ENCODE measurements around the gene CCNL2. TPM values are rescaled to one million over a fixed set of nuclear protein-coding genes. Genes with fewer than 3 reads are reported as not detected.

CCNL2 gene
- total and polyA plus RNA-seq, 2 donors (not counting 1 experiment from before 2014, with no cell fraction given): 263 to 347 TPM

DNA sequence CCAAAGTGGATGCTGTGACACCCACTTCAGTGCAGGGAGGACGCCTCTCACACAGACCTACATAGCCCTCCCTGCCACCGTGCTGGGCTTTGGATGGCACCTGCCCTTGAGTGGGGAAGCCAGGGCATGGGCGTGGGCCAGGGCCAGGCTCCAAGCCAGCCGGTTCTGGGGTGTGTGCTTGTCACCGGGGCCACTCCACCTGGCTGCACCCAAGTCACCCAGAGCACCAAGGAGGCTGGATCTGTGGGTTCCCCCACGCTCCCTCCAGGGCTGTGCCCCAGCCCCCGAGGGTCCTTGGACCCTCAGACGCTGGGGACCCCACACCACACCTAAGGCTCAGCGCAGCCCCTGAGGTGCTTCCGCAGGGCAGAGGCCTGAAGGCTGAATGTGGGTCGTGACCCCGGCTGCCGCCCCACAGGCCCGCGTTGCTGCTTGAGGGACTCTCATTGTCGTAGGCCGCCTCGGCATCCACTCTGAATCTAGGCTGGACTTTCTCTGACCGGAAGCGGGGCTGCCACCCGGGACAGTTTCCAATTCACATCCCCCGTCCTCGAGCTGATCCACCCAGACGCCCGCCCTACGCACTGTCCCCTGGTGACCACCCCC is 42.2 kb downstream of the CCNL2 start:
- H3K9ac ChIP-seq (ENCODE audit: low read length): no peak overlapping the region
- CTCF ChIA-PET: interaction anchor here (0.9 kb wide), 1 partner anchor 15 kb away, joined by 3 read pairs; no protein-coding TSS in a partner anchor
- H3K4me1 ChIP-seq (ENCODE audit: control insufficient read depth in 2 of 2, insufficient read depth in 2 of 2, low read length in 2 of 2): peaks cover 36 to 39% of the 10 kb centered on the region in 2 donors
- H3K27ac Mint-ChIP-seq: no peak overlapping the region
- no peak overlapping the region for H3K27ac ChIP-seq (ENCODE audit: low read length in 2 of 2)
- intact Hi-C loops (cut with micrococcal nuclease): no loop called here
- peaks cover 4% of the 10 kb centered on the region for H4K20me1 ChIP-seq (ENCODE audit: control insufficient read depth, insufficient read depth, low read length, poor library complexity, severe bottlenecking)
- peaks cover 0 to 13% (median 0%) of the 10 kb centered on the region in 3 donors for H3K9me3 ChIP-seq (ENCODE audit: control extremely low read depth in 1 of 3, control insufficient read depth in 2 of 3, insufficient read depth in 1 of 3, low read length in 2 of 3)
- POLR2A ChIA-PET: interaction anchor here (0.6 kb wide), 1 partner anchor 699 kb away, joined by 3 read pairs; no protein-coding TSS in a partner anchor
- peaks cover 23% of the 10 kb centered on the region for H3K4me1 Mint-ChIP-seq
- DNase-seq (no peak), ATAC-seq (ENCODE audit: low read depth) (no peak)
- TF ChIP-seq, protein P1, sequence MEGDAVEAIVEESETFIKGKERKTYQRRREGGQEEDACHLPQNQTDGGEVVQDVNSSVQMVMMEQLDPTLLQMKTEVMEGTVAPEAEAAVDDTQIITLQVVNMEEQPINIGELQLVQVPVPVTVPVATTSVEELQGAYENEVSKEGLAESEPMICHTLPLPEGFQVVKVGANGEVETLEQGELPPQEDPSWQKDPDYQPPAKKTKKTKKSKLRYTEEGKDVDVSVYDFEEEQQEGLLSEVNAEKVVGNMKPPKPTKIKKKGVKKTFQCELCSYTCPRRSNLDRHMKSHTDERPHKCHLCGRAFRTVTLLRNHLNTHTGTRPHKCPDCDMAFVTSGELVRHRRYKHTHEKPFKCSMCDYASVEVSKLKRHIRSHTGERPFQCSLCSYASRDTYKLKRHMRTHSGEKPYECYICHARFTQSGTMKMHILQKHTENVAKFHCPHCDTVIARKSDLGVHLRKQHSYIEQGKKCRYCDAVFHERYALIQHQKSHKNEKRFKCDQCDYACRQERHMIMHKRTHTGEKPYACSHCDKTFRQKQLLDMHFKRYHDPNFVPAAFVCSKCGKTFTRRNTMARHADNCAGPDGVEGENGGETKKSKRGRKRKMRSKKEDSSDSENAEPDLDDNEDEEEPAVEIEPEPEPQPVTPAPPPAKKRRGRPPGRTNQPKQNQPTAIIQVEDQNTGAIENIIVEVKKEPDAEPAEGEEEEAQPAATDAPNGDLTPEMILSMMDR (IDR thresholded peaks at IDR 0.05): no peak
- no peak for TF ChIP-seq EZH2 (IDR thresholded peaks at IDR 0.05; ENCODE audit: borderline replicate concordance, insufficient read depth, low read depth, low read length, poor library complexity, severe bottlenecking)
- no peaks in the 10 kb centered on the region for H3K36me3 ChIP-seq (replicated peaks in 1 of 2; ENCODE audit: control extremely low read depth in 1 of 2, control insufficient read depth in 1 of 2, extremely low read depth in 1 of 2, insufficient read depth in 2 of 2, low read length in 1 of 2)
- no peaks in the 10 kb centered on the region for H3K9me3 Mint-ChIP-seq (ENCODE audit: insufficient read depth)
- no peak overlapping the region for H2AFZ ChIP-seq (ENCODE audit: insufficient read depth, low read depth, low read length, poor library complexity, severe bottlenecking)
- no peak overlapping the region for H3K4me3 Mint-ChIP-seq
- H3K79me2 ChIP-seq (ENCODE audit: control insufficient read depth, insufficient read depth, low read length): no peaks in the 10 kb centered on the region
- no peak overlapping the region for H3K4me3 ChIP-seq (ENCODE audit: control extremely low read depth in 1 of 5, extremely low read depth in 1 of 5, insufficient read depth in 1 of 5, low read depth in 2 of 5, low read length in 4 of 5)
- WGBS (ENCODE audit: insufficient coverage): 71% methylated on average over 23 of the region's 26 CpGs
- peaks cover 0 to 71% (median 23%) of the 10 kb centered on the region in 4 experiments for H3K27me3 ChIP-seq (replicated peaks in 1 of 4; ENCODE audit: control extremely low read depth in 1 of 4, control insufficient read depth in 3 of 4, insufficient read depth in 4 of 4, low read length in 3 of 4)
- H3K27me3 Mint-ChIP-seq: peaks cover 31% of the 10 kb centered on the region
- no peak overlapping the region for H3K4me2 ChIP-seq (replicated peaks; ENCODE audit: low read depth, low read length, poor library complexity, severe bottlenecking)

GRCh38 chr1:1356166-1356795 is 42.9 kb downstream of the CCNL2 start:
- intact Hi-C loops (cut with micrococcal nuclease): no loop called here
- Mint-ChIP-seq H3K27ac (no peak overlapping the region), H3K9me3 (ENCODE audit: insufficient read depth) (no peaks in the 10 kb centered on the region), H3K27me3 (peaks cover 30% of the 10 kb centered on the region), H3K4me1 (peaks cover 23% of the 10 kb centered on the region), H3K4me3 (no peak overlapping the region)
- H3K79me2 ChIP-seq (ENCODE audit: control insufficient read depth, insufficient read depth, low read length): no peaks in the 10 kb centered on the region
- no peaks in the 10 kb centered on the region for H3K36me3 ChIP-seq (replicated peaks in 1 of 2; ENCODE audit: control extremely low read depth in 1 of 2, control insufficient read depth in 1 of 2, extremely low read depth in 1 of 2, insufficient read depth in 2 of 2, low read length in 1 of 2)
- peaks cover 39 to 41% of the 10 kb centered on the region in 2 donors for H3K4me1 ChIP-seq (ENCODE audit: control insufficient read depth in 2 of 2, insufficient read depth in 2 of 2, low read length in 2 of 2)
- H3K27me3 ChIP-seq (replicated peaks in 1 of 4; ENCODE audit: control extremely low read depth in 1 of 4, control insufficient read depth in 3 of 4, insufficient read depth in 4 of 4, low read length in 3 of 4): peaks cover 0 to 73% (median 22%) of the 10 kb centered on the region in 4 experiments
- peaks cover 6% of the 10 kb centered on the region for H4K20me1 ChIP-seq (ENCODE audit: control insufficient read depth, insufficient read depth, low read length, poor library complexity, severe bottlenecking)
- no peak overlapping the region for H3K4me3 ChIP-seq (ENCODE audit: control extremely low read depth in 1 of 5, extremely low read depth in 1 of 5, insufficient read depth in 1 of 5, low read depth in 2 of 5, low read length in 4 of 5)
- ATAC-seq (ENCODE audit: low read depth): no peak
- no peak overlapping the region for H3K27ac ChIP-seq (ENCODE audit: low read length in 2 of 2)
- ChIA-PET CTCF (no interaction called here), POLR2A (interaction anchor here (0.5 kb wide), 1 partner anchor 88 kb away, joined by 3 read pairs; no protein-coding TSS in a partner anchor)
- H2AFZ ChIP-seq (ENCODE audit: insufficient read depth, low read depth, low read length, poor library complexity, severe bottlenecking): no peak overlapping the region
- no peak overlapping the region for H3K4me2 ChIP-seq (replicated peaks; ENCODE audit: low read depth, low read length, poor library complexity, severe bottlenecking)
- DNase-seq: no peak
- no peak for TF ChIP-seq EZH2 (IDR thresholded peaks at IDR 0.05; ENCODE audit: borderline replicate concordance, insufficient read depth, low read depth, low read length, poor library complexity, severe bottlenecking)
- TF ChIP-seq, protein P1 (IDR thresholded peaks at IDR 0.05): no peak
- peaks cover 0 to 13% (median 0%) of the 10 kb centered on the region in 3 donors for H3K9me3 ChIP-seq (ENCODE audit: control extremely low read depth in 1 of 3, control insufficient read depth in 2 of 3, insufficient read depth in 1 of 3, low read length in 2 of 3)
- WGBS (ENCODE audit: insufficient coverage): 56% methylated on average over 6 of the region's 8 CpGs
- no peak overlapping the region for H3K9ac ChIP-seq (ENCODE audit: low read length)
